ENCODE results near the gene ZNF804B. TPM values are rescaled to one million over a fixed set of nuclear protein-coding genes. Genes with fewer than 3 reads are reported as not detected.

Gene ZNF804B
- total and polyA plus RNA-seq, 9 of the 15 experiments (the other 6 are each of a cell fraction or from before 2014, with no cell fraction given), result 0.04 to 0.22 (median 0.09) TPM; not detected in 6

- no peak for FAIRE-seq
- POLR2A ChIA-PET, result no interaction called here
- Histone ChIP-seq H3K9me3 (replicated peaks; ENCODE audit: control insufficient read depth, insufficient read depth, low read depth, low read length) (0 out of 2 replicates have a peak, but pooled peaks cover 2% of the 10 kb centered on the region), H2AFZ (ENCODE audit: low read depth, low read length) (no peak overlapping the region), H4K20me1 (replicated peaks; ENCODE audit: control insufficient read depth, insufficient read depth, low read length) (no peaks in the 10 kb centered on the region), H3K4me1 (replicated peaks in 1 of 2; ENCODE audit: control insufficient read depth in 2 of 2, insufficient read depth in 2 of 2, low read length in 2 of 2) (no peaks in the 10 kb centered on the region), H3K4me2 (ENCODE audit: insufficient read depth, low read length) (no peak overlapping the region), H3K4me3 (no peak overlapping the region), H3K9me1 (ENCODE audit: control insufficient read depth, insufficient read depth, low read length) (no peaks in the 10 kb centered on the region), H3K27ac (ENCODE audit: extremely low read depth, low read depth, low read length) (no peak overlapping the region), H3K9ac (ENCODE audit: insufficient read depth in 1 of 2, low read depth in 2 of 2, low read length in 2 of 2) (no peak overlapping the region), H3K27me3 (ENCODE audit: control insufficient read depth in 2 of 2, insufficient read depth in 2 of 2, low read length in 2 of 2) (no peaks in the 10 kb centered on the region), H3K79me2 (ENCODE audit: control insufficient read depth, insufficient read depth, low read length) (no peaks in the 10 kb centered on the region), H3K36me3 (ENCODE audit: control insufficient read depth, insufficient read depth, low read length) (no peaks in the 10 kb centered on the region)
- no peak for TF ChIP-seq CSDE1 (IDR thresholded peaks at IDR 0.05)
- TF ChIP-seq, protein P1, sequence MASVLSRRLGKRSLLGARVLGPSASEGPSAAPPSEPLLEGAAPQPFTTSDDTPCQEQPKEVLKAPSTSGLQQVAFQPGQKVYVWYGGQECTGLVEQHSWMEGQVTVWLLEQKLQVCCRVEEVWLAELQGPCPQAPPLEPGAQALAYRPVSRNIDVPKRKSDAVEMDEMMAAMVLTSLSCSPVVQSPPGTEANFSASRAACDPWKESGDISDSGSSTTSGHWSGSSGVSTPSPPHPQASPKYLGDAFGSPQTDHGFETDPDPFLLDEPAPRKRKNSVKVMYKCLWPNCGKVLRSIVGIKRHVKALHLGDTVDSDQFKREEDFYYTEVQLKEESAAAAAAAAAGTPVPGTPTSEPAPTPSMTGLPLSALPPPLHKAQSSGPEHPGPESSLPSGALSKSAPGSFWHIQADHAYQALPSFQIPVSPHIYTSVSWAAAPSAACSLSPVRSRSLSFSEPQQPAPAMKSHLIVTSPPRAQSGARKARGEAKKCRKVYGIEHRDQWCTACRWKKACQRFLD (CRISPR knock-in tag; IDR thresholded peaks at IDR 0.05), result no peak
- CTCF ChIA-PET (ENCODE audit: low intra/inter-chr PET ratio), result no interaction called here
- in situ Hi-C loops (cut with MboI), result no loop called here
- intact Hi-C loops (cut with micrococcal nuclease), result no loop called here
- no TSS peak for BruUV-seq (replicated peaks)
- ATAC-seq, result no peak
- DNase-seq (ENCODE audit: extremely low read depth in 1 of 4, low spot score in 3 of 4), result no peak
- 0% methylated on average over 1 of the region's 1 CpG for WGBS (ENCODE audit: insufficient coverage, low coverage, missing lambda C conversion rate)
Measured at GRCh38 chr7:88969167-88969566, 209.7 kb downstream of the ZNF804B start.

GRCh38 chr7:88985295-88985694 lies 225.8 kb downstream of the ZNF804B start:
- H3K9ac ChIP-seq (ENCODE audit: insufficient read depth in 1 of 2, low read depth in 2 of 2, low read length in 2 of 2), result no peak overlapping the region
- FAIRE-seq (no peak), ATAC-seq (no peak), DNase-seq (ENCODE audit: extremely low read depth in 1 of 4, low spot score in 3 of 4) (no peak)
- no peak overlapping the region for H3K4me2 ChIP-seq (ENCODE audit: insufficient read depth, low read length)
- no peak overlapping the region for H2AFZ ChIP-seq (ENCODE audit: low read depth, low read length)
- no peaks in the 10 kb centered on the region for H3K79me2 ChIP-seq (ENCODE audit: control insufficient read depth, insufficient read depth, low read length)
- intact Hi-C loops (cut with micrococcal nuclease), result no loop called here
- H4K20me1 ChIP-seq (replicated peaks; ENCODE audit: control insufficient read depth, insufficient read depth, low read length), result no peaks in the 10 kb centered on the region
- no peak overlapping the region for H3K27ac ChIP-seq (ENCODE audit: extremely low read depth, low read depth, low read length)
- H3K9me1 ChIP-seq (ENCODE audit: control insufficient read depth, insufficient read depth, low read length), result no peaks in the 10 kb centered on the region
- no TSS peak for BruUV-seq (replicated peaks)
- no peaks in the 10 kb centered on the region for H3K27me3 ChIP-seq (ENCODE audit: control insufficient read depth in 2 of 2, insufficient read depth in 2 of 2, low read length in 2 of 2)
- H3K36me3 ChIP-seq (ENCODE audit: control insufficient read depth, insufficient read depth, low read length), result no peaks in the 10 kb centered on the region
- ChIA-PET CTCF (ENCODE audit: low intra/inter-chr PET ratio) (no interaction called here), POLR2A (no interaction called here)
- peaks cover 6% of the 10 kb centered on the region; the same call in 1 of the 2 replicates for H3K9me3 ChIP-seq (replicated peaks; ENCODE audit: control insufficient read depth, insufficient read depth, low read depth, low read length)
- in situ Hi-C loops (cut with MboI), result no loop called here
- 1% methylated on average over 5 of the region's 5 CpGs for WGBS (ENCODE audit: insufficient coverage, low coverage, missing lambda C conversion rate)
- H3K4me1 ChIP-seq (replicated peaks in 1 of 2; ENCODE audit: control insufficient read depth in 2 of 2, insufficient read depth in 2 of 2, low read length in 2 of 2), result no peaks in the 10 kb centered on the region
- H3K4me3 ChIP-seq, result no peak overlapping the region
- TF ChIP-seq MTA3 (IDR thresholded peaks at IDR 0.05; ENCODE audit: borderline replicate concordance), result no peak
- TF ChIP-seq TRIM24 (IDR thresholded peaks at IDR 0.05), result no peak
- no peak for TF ChIP-seq BCL6 (CRISPR knock-in tag; IDR thresholded peaks at IDR 0.05)
- no peak for TF ChIP-seq TAF1 (IDR thresholded peaks at IDR 0.05; ENCODE audit: control insufficient read depth, extremely low read depth, insufficient read depth, low read length, severe bottlenecking)
- TF ChIP-seq CCNT2 (IDR thresholded peaks at IDR 0.05; ENCODE audit: borderline replicate concordance, extremely low read depth, insufficient read length, low read depth, low read length), result no peak
- TF ChIP-seq, protein P2, sequence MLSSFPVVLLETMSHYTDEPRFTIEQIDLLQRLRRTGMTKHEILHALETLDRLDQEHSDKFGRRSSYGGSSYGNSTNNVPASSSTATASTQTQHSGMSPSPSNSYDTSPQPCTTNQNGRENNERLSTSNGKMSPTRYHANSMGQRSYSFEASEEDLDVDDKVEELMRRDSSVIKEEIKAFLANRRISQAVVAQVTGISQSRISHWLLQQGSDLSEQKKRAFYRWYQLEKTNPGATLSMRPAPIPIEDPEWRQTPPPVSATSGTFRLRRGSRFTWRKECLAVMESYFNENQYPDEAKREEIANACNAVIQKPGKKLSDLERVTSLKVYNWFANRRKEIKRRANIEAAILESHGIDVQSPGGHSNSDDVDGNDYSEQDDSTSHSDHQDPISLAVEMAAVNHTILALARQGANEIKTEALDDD (IDR thresholded peaks at IDR 0.05), result no peak
- TF ChIP-seq EZH2 (IDR thresholded peaks at IDR 0.05; ENCODE audit: borderline replicate concordance, low read depth, low read length), result no peak
- TF ChIP-seq HOXB6 (CRISPR knock-in tag; IDR thresholded peaks at IDR 0.05; ENCODE audit: borderline replicate concordance), result no peak
- TF ChIP-seq ZNF175 (CRISPR knock-in tag; IDR thresholded peaks at IDR 0.05; ENCODE audit: low read depth), result no peak
- TF ChIP-seq, protein P3, sequence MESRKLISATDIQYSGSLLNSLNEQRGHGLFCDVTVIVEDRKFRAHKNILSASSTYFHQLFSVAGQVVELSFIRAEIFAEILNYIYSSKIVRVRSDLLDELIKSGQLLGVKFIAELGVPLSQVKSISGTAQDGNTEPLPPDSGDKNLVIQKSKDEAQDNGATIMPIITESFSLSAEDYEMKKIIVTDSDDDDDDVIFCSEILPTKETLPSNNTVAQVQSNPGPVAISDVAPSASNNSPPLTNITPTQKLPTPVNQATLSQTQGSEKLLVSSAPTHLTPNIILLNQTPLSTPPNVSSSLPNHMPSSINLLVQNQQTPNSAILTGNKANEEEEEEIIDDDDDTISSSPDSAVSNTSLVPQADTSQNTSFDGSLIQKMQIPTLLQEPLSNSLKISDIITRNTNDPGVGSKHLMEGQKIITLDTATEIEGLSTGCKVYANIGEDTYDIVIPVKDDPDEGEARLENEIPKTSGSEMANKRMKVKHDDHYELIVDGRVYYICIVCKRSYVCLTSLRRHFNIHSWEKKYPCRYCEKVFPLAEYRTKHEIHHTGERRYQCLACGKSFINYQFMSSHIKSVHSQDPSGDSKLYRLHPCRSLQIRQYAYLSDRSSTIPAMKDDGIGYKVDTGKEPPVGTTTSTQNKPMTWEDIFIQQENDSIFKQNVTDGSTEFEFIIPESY (CRISPR knock-in tag; IDR thresholded peaks at IDR 0.05), result no peak

All from K562 (cell line).